HEK293 (cell line): Measurements from ENCODE around the gene VRTN.

Source experiments
- BCL11A ChIP-seq: fragments of 450-650 bp; formaldehyde crosslinking; IDR thresholded peaks from 2 replicates; pipeline ENCODE4 v1.5.1; 2016; ENCODE audit warnings: low read depth, missing biosample characterization, missing genetic modification characterization
- GLIS2 ChIP-seq: fragments of 450-650 bp; formaldehyde crosslinking; IDR thresholded peaks from 2 replicates; pipeline ENCODE4 v1.5.1; 2016; ENCODE audit warnings: missing biosample characterization, missing genetic modification characterization
- HOXD13 ChIP-seq: sonication (generic); formaldehyde crosslinking; IDR thresholded peaks from 2 replicates; pipeline ENCODE4 v1.8.0; 2022; ENCODE audit warnings: missing genetic modification reagents, borderline replicate concordance
- MZF1 ChIP-seq: fragments of 450-650 bp; formaldehyde crosslinking; IDR thresholded peaks from 2 replicates; pipeline ENCODE4 v1.5.1; 2017; ENCODE audit warnings: missing biosample characterization, missing genetic modification characterization, borderline replicate concordance
- PATZ1 ChIP-seq: fragments of 450-650 bp; formaldehyde crosslinking; IDR thresholded peaks from 2 replicates; pipeline ENCODE4 v1.5.1; 2016; ENCODE audit warnings: missing biosample characterization, missing genetic modification characterization
- PRDM4 ChIP-seq: fragments of 450-650 bp; formaldehyde crosslinking; IDR thresholded peaks from 2 replicates; pipeline ENCODE4 v1.5.1; 2017; ENCODE audit warnings: missing biosample characterization, missing genetic modification characterization
- PRDM6 ChIP-seq: fragments of 450-650 bp; formaldehyde crosslinking; IDR thresholded peaks from 2 replicates; pipeline ENCODE4 v1.5.1; 2017; ENCODE audit warnings: missing biosample characterization, missing genetic modification characterization
- SCRT2 ChIP-seq: fragments of 450-650 bp; formaldehyde crosslinking; IDR thresholded peaks from 2 replicates; pipeline ENCODE4 v1.5.1; 2016; ENCODE audit warnings: missing biosample characterization, missing genetic modification characterization
- ZBTB1 ChIP-seq: fragments of 450-650 bp; formaldehyde crosslinking; IDR thresholded peaks from 2 replicates; pipeline ENCODE4 v1.5.1; 2016; ENCODE audit warnings: missing biosample characterization, missing genetic modification characterization
- ZBTB44 ChIP-seq: fragments of 450-650 bp; IDR thresholded peaks from 2 replicates; pipeline ENCODE4 v1.5.1; 2018; ENCODE audit warnings: missing biosample characterization, mild to moderate bottlenecking, missing genetic modification characterization
- ZNF112 ChIP-seq: fragments of 450-650 bp; formaldehyde crosslinking; IDR thresholded peaks from 2 replicates; pipeline ENCODE4 v1.5.0; 2017; ENCODE audit warnings: missing biosample characterization, missing genetic modification characterization
- ZNF140 ChIP-seq: fragments of 450-650 bp; formaldehyde crosslinking; IDR thresholded peaks from 2 replicates; pipeline ENCODE4 v1.5.1; 2016; ENCODE audit warnings: missing biosample characterization, missing genetic modification characterization
- ZNF169 ChIP-seq: fragments of 450-650 bp; formaldehyde crosslinking; IDR thresholded peaks from 2 replicates; pipeline ENCODE4 v1.5.1; 2016; ENCODE audit warnings: missing biosample characterization, missing genetic modification characterization
- ZNF174 ChIP-seq: fragments of 450-650 bp; formaldehyde crosslinking; IDR thresholded peaks from 2 replicates; pipeline ENCODE4 v1.5.0; 2017; ENCODE audit warnings: missing biosample characterization, mild to moderate bottlenecking, missing genetic modification characterization
- ZNF24 ChIP-seq: fragments of 450-650 bp; formaldehyde crosslinking; IDR thresholded peaks from 2 replicates; pipeline ENCODE4 v1.5.1; 2016; ENCODE audit warnings: missing biosample characterization, missing genetic modification characterization
- ZNF280C ChIP-seq: fragments of 450-650 bp; formaldehyde crosslinking; IDR thresholded peaks from 2 replicates; pipeline ENCODE4 v1.5.1; 2016; ENCODE audit warnings: missing biosample characterization, missing genetic modification characterization
- ZNF341 ChIP-seq: fragments of 450-650 bp; formaldehyde crosslinking; IDR thresholded peaks from 2 replicates; pipeline ENCODE4; 2016; ENCODE audit warnings: low read depth, missing biosample characterization, missing genetic modification characterization
- ZNF350 ChIP-seq: fragments of 450-650 bp; formaldehyde crosslinking; IDR thresholded peaks from 2 replicates; pipeline ENCODE4 v1.5.0; 2017; ENCODE audit warnings: missing biosample characterization, mild to moderate bottlenecking, missing genetic modification characterization
- ZNF366 ChIP-seq: fragments of 450-650 bp; formaldehyde crosslinking; conservative IDR thresholded peaks from 2 replicates; pipeline ENCODE4 v1.5.1; 2016; ENCODE audit warnings: missing biosample characterization, missing genetic modification characterization
- ZNF433 ChIP-seq: fragments of 450-650 bp; formaldehyde crosslinking; IDR thresholded peaks from 2 replicates; pipeline ENCODE4 v1.5.1; 2016; ENCODE audit warnings: missing biosample characterization, missing genetic modification characterization, low read depth
- ZNF48 ChIP-seq: fragments of 450-650 bp; formaldehyde crosslinking; IDR thresholded peaks from 2 replicates; pipeline ENCODE4 v1.5.1; 2016; ENCODE audit warnings: missing biosample characterization, missing genetic modification characterization
- ZNF549 ChIP-seq: fragments of 450-650 bp; IDR thresholded peaks from 2 replicates; pipeline ENCODE4 v1.5.1; 2018; ENCODE audit warnings: missing biosample characterization, missing genetic modification characterization, mild to moderate bottlenecking, inconsistent platforms, moderate library complexity
- ZNF629 ChIP-seq: fragments of 450-650 bp; formaldehyde crosslinking; IDR thresholded peaks from 2 replicates; pipeline ENCODE4 v1.5.1; 2017; ENCODE audit warnings: missing biosample characterization, missing genetic modification characterization
- ZNF692 ChIP-seq: fragments of 450-650 bp; formaldehyde crosslinking; IDR thresholded peaks from 2 replicates; pipeline ENCODE4 v1.5.1; 2016; ENCODE audit warnings: missing biosample characterization, missing genetic modification characterization
- ZNF747 ChIP-seq: fragments of 450-650 bp; formaldehyde crosslinking; IDR thresholded peaks from 2 replicates; pipeline ENCODE4 v1.5.1; 2016; ENCODE audit warnings: missing biosample characterization, missing genetic modification characterization
- ZSCAN16 ChIP-seq: fragments of 450-650 bp; formaldehyde crosslinking; IDR thresholded peaks from 2 replicates; pipeline ENCODE4 v1.5.1; 2016; ENCODE audit warnings: missing biosample characterization, missing genetic modification characterization
- ZXDB ChIP-seq: fragments of 450-650 bp; formaldehyde crosslinking; IDR thresholded peaks from 2 replicates; pipeline ENCODE4 v1.5.1; 2016; ENCODE audit warnings: missing biosample characterization, missing genetic modification characterization

Gene VRTN

GRCh38 chr14:74302634-74303569 lies 45.4 kb upstream of the VRTN start, which contains the start of gene ABCD4 (continued):
- TF ChIP-seq ZNF140 (tag by site-specific recombination), result no peak
- TF ChIP-seq ZNF112, result no peak
- no peak for TF ChIP-seq ZNF366 (tag by site-specific recombination)
- TF ChIP-seq HOXD13 (CRISPR knock-in tag), result no peak
- TF ChIP-seq PRDM4, result no peak
- peak; percentile 85 for TF ChIP-seq PATZ1 (tag by site-specific recombination)
- no peak for TF ChIP-seq ZNF48 (tag by site-specific recombination)
- TF ChIP-seq ZNF692 (tag by site-specific recombination), result 0 out of 2 replicates have a peak, but pooled peaks have one; percentile 48
- TF ChIP-seq ZNF350 (tag by site-specific recombination), result no peak
- TF ChIP-seq ZSCAN16, result no peak
- TF ChIP-seq ZNF629 (tag by site-specific recombination), result no peak; the same call in 1 of the 2 replicates
- peak; percentile 60 for TF ChIP-seq ZXDB (tag by site-specific recombination)
- no peak for TF ChIP-seq SCRT2 (tag by site-specific recombination)
- TF ChIP-seq ZBTB44, result no peak
- peak; percentile 98 for TF ChIP-seq ZBTB1
- peak; percentile 83 for TF ChIP-seq ZNF341
- TF ChIP-seq PRDM6 (tag by site-specific recombination), result no peak
- TF ChIP-seq ZNF174 (tag by site-specific recombination), result no peak
- no peak for TF ChIP-seq MZF1 (tag by site-specific recombination)
- TF ChIP-seq ZNF549, result no peak
- TF ChIP-seq ZNF24 (tag by site-specific recombination), result 0 out of 2 replicates have a peak, but pooled peaks have one; percentile 32
- no peak for TF ChIP-seq ZNF747
- TF ChIP-seq ZNF433 (tag by site-specific recombination), result no peak
- TF ChIP-seq BCL11A, result 0 out of 2 replicates have a peak, but pooled peaks have one; percentile 35
- peak; percentile 66 for TF ChIP-seq GLIS2
- TF ChIP-seq ZNF169 (tag by site-specific recombination), result no peak
- TF ChIP-seq ZNF280C, result no peak
